Progenitor cell of endocrine pancreas (in vitro differentiated cells): Measurements from ENCODE around the gene BIN1. TPM values are rescaled to one million over a fixed set of nuclear protein-coding genes. Genes with fewer than 3 reads are reported as not detected.
A peak's percentile ranks its signal among the peaks of the same experiment; 100 is the strongest.

Source experiments
- DNase-seq: peaks from one replicate; pipeline ENCODE4 v3.0.0; 2021; ENCODE audit warnings: low spot score; ENCODE audit not compliant: unreplicated experiment
- H3K27ac Mint-ChIP-seq: 2 replicates; pipeline ENCODE4 v1.8.0; 2021; ENCODE audit warnings: mild to moderate bottlenecking, moderate library complexity, mixed read lengths
- H3K27me3 Mint-ChIP-seq: 2 replicates; pipeline ENCODE4 v1.8.0; 2021; ENCODE audit warnings: mixed read lengths
- H3K36me3 Mint-ChIP-seq: 2 replicates; pipeline ENCODE4 v1.8.0; 2022; ENCODE audit warnings: mixed read lengths; ENCODE audit not compliant: insufficient read depth
- H3K4me1 Mint-ChIP-seq: 2 replicates; pipeline ENCODE4 v1.8.0; 2021; ENCODE audit warnings: low read depth, mixed read lengths
- H3K4me3 Mint-ChIP-seq: 2 replicates; pipeline ENCODE4 v1.8.0; 2021; ENCODE audit warnings: low read depth, mild to moderate bottlenecking, moderate library complexity, mixed read lengths
- H3K9me3 Mint-ChIP-seq: 2 replicates; pipeline ENCODE4 v1.8.0; 2021; ENCODE audit warnings: low read depth, mixed read lengths
- CTCF ChIP-seq: fragments of 200-600 bp; sonication (generic); IDR thresholded peaks from one replicate; pipeline ENCODE4 v1.5.0; 2021; ENCODE audit warnings: antibody characterized with exemption, mild to moderate bottlenecking; ENCODE audit not compliant: unreplicated experiment
- total RNA-seq: library from RNA; stranded (reverse); gene quantifications from 2 replicates; pipeline ENCODE4 v1.2.1, GENCODE V29; 2021

The BIN1 gene
- total RNA-seq, 1 donor from 2014 or later = 66.0 TPM

- no peak for DNase-seq
- H3K4me3 Mint-ChIP-seq = no peak overlapping the region
Measured at GRCh38 chr2:127043367-127044164, 63.4 kb downstream of the BIN1 start.

GRCh38 chr2:127041259-127041970 lies 65.5 kb downstream of the BIN1 start:
- no peak for TF ChIP-seq CTCF
- Mint-ChIP-seq H3K27me3 (peaks cover 6% of the 10 kb centered on the region), H3K4me1 (no peaks in the 10 kb centered on the region), H3K4me3 (no peak overlapping the region), H3K36me3 (no peaks in the 10 kb centered on the region), H3K9me3 (no peaks in the 10 kb centered on the region), H3K27ac (no peak overlapping the region)
- DNase-seq = no peak

More at GRCh38 chr2:127043367-127044164, 63.4 kb downstream of the BIN1 start:
- TF ChIP-seq CTCF = no peak
- Mint-ChIP-seq H3K9me3 (no peaks in the 10 kb centered on the region), H3K27ac (no peak overlapping the region), H3K4me1 (no peaks in the 10 kb centered on the region), H3K36me3 (peaks cover 4% of the 10 kb centered on the region), H3K27me3 (no peaks in the 10 kb centered on the region)

GRCh38 chr2:127040169-127040568 lies 66.8 kb downstream of the BIN1 start:
- H3K27me3 Mint-ChIP-seq = peaks cover 6% of the 10 kb centered on the region
- H3K4me3 Mint-ChIP-seq = no peak overlapping the region
- no peaks in the 10 kb centered on the region for H3K36me3 Mint-ChIP-seq
- no peak for TF ChIP-seq CTCF
- H3K4me1 Mint-ChIP-seq = no peaks in the 10 kb centered on the region
- no peak overlapping the region for H3K27ac Mint-ChIP-seq
- DNase-seq = no peak
- no peaks in the 10 kb centered on the region for H3K9me3 Mint-ChIP-seq

GRCh38 chr2:127039387-127040031 lies 67.4 kb downstream of the BIN1 start:
- Mint-ChIP-seq H3K36me3 (no peaks in the 10 kb centered on the region), H3K27me3 (peaks cover 6% of the 10 kb centered on the region), H3K27ac (no peak overlapping the region), H3K4me1 (peaks cover 2% of the 10 kb centered on the region), H3K4me3 (no peak overlapping the region), H3K9me3 (no peaks in the 10 kb centered on the region)
- DNase-seq = no peak
- TF ChIP-seq CTCF = no peak

- DNase-seq = no peak
- Mint-ChIP-seq H3K36me3 (no peaks in the 10 kb centered on the region), H3K27ac (peak overlapping the region; percentile 44), H3K4me1 (peaks cover 2% of the 10 kb centered on the region), H3K9me3 (no peaks in the 10 kb centered on the region), H3K4me3 (no peak overlapping the region), H3K27me3 (peaks cover 6% of the 10 kb centered on the region)
- no peak for TF ChIP-seq CTCF
Measured at GRCh38 chr2:127037476-127037875, 69.5 kb downstream of the BIN1 start.
